ENCODE measurements around the gene APOC1. TPM values are rescaled to one million over a fixed set of nuclear protein-coding genes. Genes with fewer than 3 reads are reported as not detected.
A peak's percentile ranks its signal among the peaks of the same experiment; 100 is the strongest.
"Not testable (repeated sequence)": the region's sequence is repeated elsewhere in the genome, so short reads cannot be mapped to it uniquely, and the experiment has no call there.

APOC1 gene
- total RNA-seq, 1 experiment from 2014 or later: 48.5 TPM

DNA sequence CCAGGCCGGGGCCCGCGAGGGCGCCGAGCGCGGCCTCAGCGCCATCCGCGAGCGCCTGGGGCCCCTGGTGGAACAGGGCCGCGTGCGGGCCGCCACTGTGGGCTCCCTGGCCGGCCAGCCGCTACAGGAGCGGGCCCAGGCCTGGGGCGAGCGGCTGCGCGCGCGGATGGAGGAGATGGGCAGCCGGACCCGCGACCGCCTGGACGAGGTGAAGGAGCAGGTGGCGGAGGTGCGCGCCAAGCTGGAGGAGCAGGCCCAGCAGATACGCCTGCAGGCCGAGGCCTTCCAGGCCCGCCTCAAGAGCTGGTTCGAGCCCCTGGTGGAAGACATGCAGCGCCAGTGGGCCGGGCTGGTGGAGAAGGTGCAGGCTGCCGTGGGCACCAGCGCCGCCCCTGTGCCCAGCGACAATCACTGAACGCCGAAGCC, 5.6 kb upstream of the APOC1 start:
- no peak overlapping the region for H3K27ac ChIP-seq (ENCODE audit: low read length)
- ChIA-PET POLR2A (no interaction called here), CTCF (no interaction called here)
- ATAC-seq: no peak
- H3K4me3 ChIP-seq (ENCODE audit: low read depth in 2 of 2, low read length in 2 of 2): no peak overlapping the region
- in situ Hi-C loops (cut with HindIII; ENCODE audit: low pct_unique_long_range_greater_than_20kb, low sequenced_read_pairs): no loop called here
- TF ChIP-seq, protein P1, sequence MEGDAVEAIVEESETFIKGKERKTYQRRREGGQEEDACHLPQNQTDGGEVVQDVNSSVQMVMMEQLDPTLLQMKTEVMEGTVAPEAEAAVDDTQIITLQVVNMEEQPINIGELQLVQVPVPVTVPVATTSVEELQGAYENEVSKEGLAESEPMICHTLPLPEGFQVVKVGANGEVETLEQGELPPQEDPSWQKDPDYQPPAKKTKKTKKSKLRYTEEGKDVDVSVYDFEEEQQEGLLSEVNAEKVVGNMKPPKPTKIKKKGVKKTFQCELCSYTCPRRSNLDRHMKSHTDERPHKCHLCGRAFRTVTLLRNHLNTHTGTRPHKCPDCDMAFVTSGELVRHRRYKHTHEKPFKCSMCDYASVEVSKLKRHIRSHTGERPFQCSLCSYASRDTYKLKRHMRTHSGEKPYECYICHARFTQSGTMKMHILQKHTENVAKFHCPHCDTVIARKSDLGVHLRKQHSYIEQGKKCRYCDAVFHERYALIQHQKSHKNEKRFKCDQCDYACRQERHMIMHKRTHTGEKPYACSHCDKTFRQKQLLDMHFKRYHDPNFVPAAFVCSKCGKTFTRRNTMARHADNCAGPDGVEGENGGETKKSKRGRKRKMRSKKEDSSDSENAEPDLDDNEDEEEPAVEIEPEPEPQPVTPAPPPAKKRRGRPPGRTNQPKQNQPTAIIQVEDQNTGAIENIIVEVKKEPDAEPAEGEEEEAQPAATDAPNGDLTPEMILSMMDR (IDR thresholded peaks at IDR 0.05): no peak
- no peak for TF ChIP-seq TCF7L2 (IDR thresholded peaks at IDR 0.05; ENCODE audit: low read depth, low read length)
- no peak for TF ChIP-seq SIN3A (IDR thresholded peaks at IDR 0.05; ENCODE audit: borderline replicate concordance, insufficient read depth, low read depth, low read length)
- no peak for TF ChIP-seq POLR2AphosphoS5 (IDR thresholded peaks at IDR 0.05; ENCODE audit: low read depth, low read length)
- TF ChIP-seq REST (IDR thresholded peaks at IDR 0.05; ENCODE audit: insufficient read depth in 1 of 2, low read depth in 2 of 2, low read length in 1 of 2): no peak
- H3K4me1 ChIP-seq (ENCODE audit: control insufficient read depth, insufficient read depth, low read length): peaks cover 11% of the 10 kb centered on the region
- DNase-seq (ENCODE audit: low read depth, low spot score): no peak
- intact Hi-C loops (cut with micrococcal nuclease; ENCODE audit: unreplicated experiment): no loop called here
- no peaks in the 10 kb centered on the region for H3K9me3 ChIP-seq (ENCODE audit: control insufficient read depth, insufficient read depth, low read depth, low read length)
- H3K27me3 ChIP-seq (ENCODE audit: control insufficient read depth, insufficient read depth, low read length): no peaks in the 10 kb centered on the region
- no peaks in the 10 kb centered on the region for H3K36me3 ChIP-seq (ENCODE audit: control insufficient read depth, insufficient read depth, low read length)
- BruUV-seq (replicated peaks): TSS peak; percentile 96

- H3K4me3 ChIP-seq (ENCODE audit: low read depth in 2 of 2, low read length in 2 of 2): no peak overlapping the region
- H3K9me3 ChIP-seq (ENCODE audit: control insufficient read depth, insufficient read depth, low read depth, low read length): no peaks in the 10 kb centered on the region
- no peaks in the 10 kb centered on the region for H3K36me3 ChIP-seq (ENCODE audit: control insufficient read depth, insufficient read depth, low read length)
- POLR2A ChIA-PET: no interaction called here
- TF ChIP-seq SIN3A (IDR thresholded peaks at IDR 0.05; ENCODE audit: borderline replicate concordance, insufficient read depth, low read depth, low read length) (no peak), REST (IDR thresholded peaks at IDR 0.05; ENCODE audit: insufficient read depth in 1 of 2, low read depth in 2 of 2, low read length in 1 of 2) (no peak), TCF7L2 (IDR thresholded peaks at IDR 0.05; ENCODE audit: low read depth, low read length) (no peak), POLR2AphosphoS5 (IDR thresholded peaks at IDR 0.05; ENCODE audit: low read depth, low read length) (no peak)
- TF ChIP-seq, protein P1 (IDR thresholded peaks at IDR 0.05): no peak
- CTCF ChIA-PET: no interaction called here
- peaks cover 14% of the 10 kb centered on the region; the same call in 1 of the 2 replicates for H3K4me1 ChIP-seq (ENCODE audit: control insufficient read depth, insufficient read depth, low read length)
- BruUV-seq (replicated peaks): no TSS peak
- DNase-seq (ENCODE audit: low read depth, low spot score): no peak
- no peak overlapping the region for H3K27ac ChIP-seq (ENCODE audit: low read length)
- no peak for ATAC-seq
- intact Hi-C loops (cut with micrococcal nuclease; ENCODE audit: unreplicated experiment): no loop called here
- no peaks in the 10 kb centered on the region for H3K27me3 ChIP-seq (ENCODE audit: control insufficient read depth, insufficient read depth, low read length)
- in situ Hi-C loops (cut with HindIII; ENCODE audit: low pct_unique_long_range_greater_than_20kb, low sequenced_read_pairs): no loop called here
These were observed 4.6 kb upstream of the APOC1 start for GRCh38 chr19:44909775-44910174.

DNA sequence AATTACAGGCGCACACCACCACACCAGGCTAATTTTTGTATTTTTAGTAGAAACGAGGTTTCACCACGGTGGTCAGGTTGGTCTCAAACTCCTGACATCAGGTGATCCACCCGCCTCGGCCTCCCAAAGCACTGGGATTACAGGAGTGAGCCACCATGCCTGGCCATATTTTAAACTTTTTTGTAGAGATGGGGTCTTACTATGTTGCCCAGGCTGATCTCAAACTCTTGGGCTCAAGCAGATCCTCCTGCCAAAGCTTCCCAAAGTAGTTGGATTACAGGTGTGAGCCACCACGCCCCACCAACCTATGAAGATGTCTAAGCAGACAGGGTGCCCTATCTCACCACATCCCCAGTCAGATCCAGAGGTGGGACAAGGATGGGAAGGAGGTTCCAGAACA, 2.5 kb upstream of the APOC1 start:
- CTCF ChIA-PET; POLR2A ChIA-PET; intact Hi-C loops (cut with micrococcal nuclease; ENCODE audit: unreplicated experiment); H3K9me3 ChIP-seq (ENCODE audit: control insufficient read depth, insufficient read depth, low read depth, low read length); H3K36me3 ChIP-seq (ENCODE audit: control insufficient read depth, insufficient read depth, low read length); in situ Hi-C loops (cut with HindIII; ENCODE audit: low pct_unique_long_range_greater_than_20kb, low sequenced_read_pairs); H3K27me3 ChIP-seq (ENCODE audit: control insufficient read depth, insufficient read depth, low read length); ATAC-seq; BruUV-seq (replicated peaks); H3K27ac ChIP-seq (ENCODE audit: low read length); DNase-seq (ENCODE audit: low read depth, low spot score); H3K4me3 ChIP-seq (ENCODE audit: low read depth in 2 of 2, low read length in 2 of 2): not testable (repeated sequence)
- peaks cover 10% of the 10 kb centered on the region; the same call in 1 of the 2 replicates for H3K4me1 ChIP-seq (ENCODE audit: control insufficient read depth, insufficient read depth, low read length)

Measured in Panc1 (cell line).